ENCODE results near the gene COL4A6.
A peak's percentile ranks its signal among the peaks of the same experiment; 100 is the strongest.

COL4A6 gene

DNA sequence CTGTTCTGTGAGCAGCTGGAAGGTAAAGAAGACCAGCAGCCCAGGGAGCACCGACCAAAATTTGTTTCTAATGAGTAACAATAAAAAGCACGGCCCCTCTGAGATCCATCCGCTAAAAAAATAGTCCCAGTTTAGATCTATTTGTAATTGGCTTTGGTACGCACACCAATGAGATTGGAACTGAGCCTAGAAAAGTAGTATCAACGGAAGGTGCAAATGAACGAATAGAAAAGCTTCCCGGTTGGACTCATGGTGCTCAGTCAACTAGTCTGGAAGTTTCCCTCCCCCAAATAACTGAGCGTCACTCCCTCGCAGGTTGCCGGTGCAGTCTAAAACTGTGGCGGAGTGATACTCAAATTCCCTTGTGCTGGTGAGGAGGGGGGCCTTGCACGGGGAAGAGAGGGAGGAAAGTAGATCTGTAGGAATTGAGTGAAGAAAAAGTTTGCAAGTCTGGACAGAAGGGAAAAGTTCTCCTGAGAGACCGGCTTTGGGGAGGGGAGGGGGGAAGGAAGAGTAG is 1.3 kb upstream of the COL4A6 start, which contains the start of gene COL4A5 (continued):
- TF ChIP-seq, protein P1, sequence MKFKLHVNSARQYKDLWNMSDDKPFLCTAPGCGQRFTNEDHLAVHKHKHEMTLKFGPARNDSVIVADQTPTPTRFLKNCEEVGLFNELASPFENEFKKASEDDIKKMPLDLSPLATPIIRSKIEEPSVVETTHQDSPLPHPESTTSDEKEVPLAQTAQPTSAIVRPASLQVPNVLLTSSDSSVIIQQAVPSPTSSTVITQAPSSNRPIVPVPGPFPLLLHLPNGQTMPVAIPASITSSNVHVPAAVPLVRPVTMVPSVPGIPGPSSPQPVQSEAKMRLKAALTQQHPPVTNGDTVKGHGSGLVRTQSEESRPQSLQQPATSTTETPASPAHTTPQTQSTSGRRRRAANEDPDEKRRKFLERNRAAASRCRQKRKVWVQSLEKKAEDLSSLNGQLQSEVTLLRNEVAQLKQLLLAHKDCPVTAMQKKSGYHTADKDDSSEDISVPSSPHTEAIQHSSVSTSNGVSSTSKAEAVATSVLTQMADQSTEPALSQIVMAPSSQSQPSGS (tag by site-specific recombination; IDR thresholded peaks at IDR 0.05; ENCODE audit: low read depth): 0 out of 2 replicates have a peak, but pooled peaks have one; percentile 35
- TF ChIP-seq SP7 (tag by site-specific recombination; IDR thresholded peaks at IDR 0.05) (peak; percentile 76), ZNF184 (tag by site-specific recombination; IDR thresholded peaks at IDR 0.05) (0 out of 2 replicates have a peak, but pooled peaks have one; percentile 41), PRDM1 (tag by site-specific recombination; IDR thresholded peaks at IDR 0.05) (peak; percentile 91)

DNA sequence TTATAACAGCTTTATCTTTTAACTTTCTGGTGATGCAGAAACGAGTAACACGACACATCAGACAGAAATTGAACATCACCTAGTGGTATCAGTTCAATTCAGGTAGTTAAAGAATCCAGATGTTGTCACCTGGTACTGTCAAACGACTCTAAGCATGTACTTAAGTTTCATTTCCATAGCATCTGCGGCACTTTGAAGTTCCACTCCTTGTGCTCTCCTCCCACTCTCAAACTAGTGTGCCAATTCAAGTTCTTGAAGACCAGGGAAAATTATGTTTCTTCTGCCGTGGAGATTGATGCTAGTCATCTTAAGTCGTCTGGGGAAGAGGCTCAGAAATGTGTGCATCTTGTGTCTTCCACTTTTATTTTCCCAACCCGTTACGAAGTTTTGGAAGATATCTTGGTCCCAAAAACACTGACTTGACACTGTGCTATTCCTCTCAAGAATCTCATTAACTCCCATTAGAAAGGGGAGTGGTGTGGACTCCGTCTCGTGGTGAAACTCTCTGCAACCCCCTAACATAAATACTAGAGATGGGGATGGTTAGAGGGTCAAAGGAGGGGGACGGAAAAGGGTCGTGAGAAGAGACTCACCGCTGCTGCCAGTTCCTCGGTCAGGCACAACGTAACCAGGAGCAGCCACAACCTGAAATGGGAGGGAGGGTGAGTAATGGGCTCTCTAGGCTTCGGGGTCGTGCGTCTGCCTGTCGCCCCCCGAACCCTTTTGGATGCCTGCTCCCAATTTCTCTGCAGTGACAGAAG is 693 bp downstream of the COL4A6 start:
- CTCF ChIA-PET: interaction anchor here (1.0 kb wide), 1 partner anchor 59 kb away, joined by 4 read pairs; no protein-coding TSS in a partner anchor

DNA sequence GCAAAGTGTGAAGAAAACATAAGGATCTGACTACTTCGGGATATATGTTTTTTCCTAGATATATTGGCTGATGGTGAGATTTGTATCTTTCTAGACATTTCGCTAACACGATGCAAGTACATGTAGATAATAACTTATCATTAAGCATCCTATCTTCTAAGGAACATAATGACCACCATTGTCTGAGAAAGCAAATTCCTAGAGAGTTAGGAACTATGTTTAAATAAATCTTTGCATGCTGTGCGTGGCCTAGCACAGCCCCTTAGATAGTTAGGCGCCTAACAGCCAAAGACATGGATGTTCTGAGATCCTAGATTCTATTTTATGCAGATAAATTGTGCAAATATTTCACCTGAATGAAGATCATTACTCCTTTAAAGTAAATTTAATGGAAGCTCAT is 3.0 kb downstream of the COL4A6 start:
- TF ChIP-seq, protein P2, sequence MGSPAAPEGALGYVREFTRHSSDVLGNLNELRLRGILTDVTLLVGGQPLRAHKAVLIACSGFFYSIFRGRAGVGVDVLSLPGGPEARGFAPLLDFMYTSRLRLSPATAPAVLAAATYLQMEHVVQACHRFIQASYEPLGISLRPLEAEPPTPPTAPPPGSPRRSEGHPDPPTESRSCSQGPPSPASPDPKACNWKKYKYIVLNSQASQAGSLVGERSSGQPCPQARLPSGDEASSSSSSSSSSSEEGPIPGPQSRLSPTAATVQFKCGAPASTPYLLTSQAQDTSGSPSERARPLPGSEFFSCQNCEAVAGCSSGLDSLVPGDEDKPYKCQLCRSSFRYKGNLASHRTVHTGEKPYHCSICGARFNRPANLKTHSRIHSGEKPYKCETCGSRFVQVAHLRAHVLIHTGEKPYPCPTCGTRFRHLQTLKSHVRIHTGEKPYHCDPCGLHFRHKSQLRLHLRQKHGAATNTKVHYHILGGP (tag by site-specific recombination; IDR thresholded peaks at IDR 0.05): 0 out of 2 replicates have a peak, but pooled peaks have one; percentile 52
- TF ChIP-seq ZNF792 (tag by site-specific recombination; IDR thresholded peaks at IDR 0.05) (no peak), ZBTB48 (tag by site-specific recombination; IDR thresholded peaks at IDR 0.05) (no peak), ZNF37A (tag by site-specific recombination; IDR thresholded peaks at IDR 0.05) (no peak), ZNF366 (tag by site-specific recombination; conservative IDR thresholded peaks at IDR 0.05) (no peak)

More for the DNA sequence above, 693 bp downstream of the COL4A6 start:
- Histone ChIP-seq H3K4me1 (ENCODE audit: control insufficient read depth, insufficient read depth, low read length) (peaks cover 4% of the 10 kb centered on the region; the same call in 1 of the 2 replicates), H3K27ac (ENCODE audit: extremely low read depth, low read depth, low read length) (no peak overlapping the region; the same call in 1 of the 2 replicates), H3K4me3 (ENCODE audit: low read depth, low read length) (peak overlapping the region; percentile 52), H3K9me3 (ENCODE audit: control insufficient read depth, insufficient read depth, low read depth, low read length) (no peaks in the 10 kb centered on the region), H3K36me3 (ENCODE audit: control insufficient read depth in 2 of 2, insufficient read depth in 1 of 2, low read length in 2 of 2) (no peaks in the 10 kb centered on the region)
- TF ChIP-seq, protein P3, sequence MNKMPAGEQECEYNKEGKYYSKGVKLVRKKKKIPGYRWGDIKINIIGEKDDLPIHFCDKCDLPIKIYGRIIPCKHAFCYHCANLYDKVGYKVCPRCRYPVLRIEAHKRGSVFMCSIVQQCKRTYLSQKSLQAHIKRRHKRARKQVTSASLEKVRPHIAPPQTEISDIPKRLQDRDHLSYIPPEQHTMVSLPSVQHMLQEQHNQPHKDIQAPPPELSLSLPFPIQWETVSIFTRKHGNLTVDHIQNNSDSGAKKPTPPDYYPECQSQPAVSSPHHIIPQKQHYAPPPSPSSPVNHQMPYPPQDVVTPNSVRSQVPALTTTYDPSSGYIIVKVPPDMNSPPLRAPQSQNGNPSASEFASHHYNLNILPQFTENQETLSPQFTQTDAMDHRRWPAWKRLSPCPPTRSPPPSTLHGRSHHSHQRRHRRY (tag by site-specific recombination; IDR thresholded peaks at IDR 0.05): no peak
- TF ChIP-seq GLI2 (tag by site-specific recombination; IDR thresholded peaks at IDR 0.05; ENCODE audit: borderline replicate concordance, low read depth) (no peak), TCF7L2 (IDR thresholded peaks at IDR 0.05; ENCODE audit: borderline replicate concordance, low read depth, low read length) (peak; percentile 94), ZBTB21 (tag by site-specific recombination; IDR thresholded peaks at IDR 0.05) (no peak), ZNF610 (tag by site-specific recombination; IDR thresholded peaks at IDR 0.05; ENCODE audit: borderline replicate concordance) (no peak), ZNF843 (tag by site-specific recombination; IDR thresholded peaks at IDR 0.05) (no peak), ZNF600 (tag by site-specific recombination; IDR thresholded peaks at IDR 0.05) (0 out of 2 replicates have a peak, but pooled peaks have one; percentile 15), ZNF433 (tag by site-specific recombination; IDR thresholded peaks at IDR 0.05; ENCODE audit: low read depth) (no peak), ZNF335 (tag by site-specific recombination; conservative IDR thresholded peaks at IDR 0.05) (peak; percentile 65)
- TF ChIP-seq, protein P4, sequence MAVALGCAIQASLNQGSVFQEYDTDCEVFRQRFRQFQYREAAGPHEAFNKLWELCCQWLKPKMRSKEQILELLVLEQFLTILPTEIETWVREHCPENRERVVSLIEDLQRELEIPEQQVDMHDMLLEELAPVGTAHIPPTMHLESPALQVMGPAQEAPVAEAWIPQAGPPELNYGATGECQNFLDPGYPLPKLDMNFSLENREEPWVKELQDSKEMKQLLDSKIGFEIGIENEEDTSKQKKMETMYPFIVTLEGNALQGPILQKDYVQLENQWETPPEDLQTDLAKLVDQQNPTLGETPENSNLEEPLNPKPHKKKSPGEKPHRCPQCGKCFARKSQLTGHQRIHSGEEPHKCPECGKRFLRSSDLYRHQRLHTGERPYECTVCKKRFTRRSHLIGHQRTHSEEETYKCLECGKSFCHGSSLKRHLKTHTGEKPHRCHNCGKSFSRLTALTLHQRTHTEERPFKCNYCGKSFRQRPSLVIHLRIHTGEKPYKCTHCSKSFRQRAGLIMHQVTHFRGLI (tag by site-specific recombination; IDR thresholded peaks at IDR 0.05): no peak
- POLR2A ChIA-PET: no interaction called here

More for the DNA sequence above, 3.0 kb downstream of the COL4A6 start:
- Histone ChIP-seq H3K27ac (ENCODE audit: extremely low read depth, low read depth, low read length) (no peak overlapping the region), H3K4me3 (ENCODE audit: low read depth, low read length) (no peak overlapping the region), H3K4me1 (ENCODE audit: control insufficient read depth, insufficient read depth, low read length) (no peaks in the 10 kb centered on the region), H3K9me3 (ENCODE audit: control insufficient read depth, insufficient read depth, low read depth, low read length) (no peaks in the 10 kb centered on the region), H3K36me3 (ENCODE audit: control insufficient read depth in 2 of 2, insufficient read depth in 1 of 2, low read length in 2 of 2) (no peaks in the 10 kb centered on the region)
- CTCF ChIA-PET: interaction anchor here (0.5 to 0.6 kb wide), 2 partner anchors 33 to 211 kb away, joined by 3 to 5 read pairs; no protein-coding TSS in a partner anchor
- POLR2A ChIA-PET: no interaction called here
